Psoas muscle (tissue), 8 donors: ENCODE measurements around the gene CADM1. TPM values are rescaled to one million over a fixed set of nuclear protein-coding genes. Genes with fewer than 3 reads are reported as not detected.

ENCODE experiments used
- ATAC-seq, 4 donors: fragments of 200-7000 bp; cut with Tn5 transposase; one replicate each; pipeline ENCODE4 v1.9.1; 2020; ENCODE audit warnings: moderate library complexity in 3 of 4, mild to moderate bottlenecking in 2 of 4
- DNase-seq, 2 donors: peaks; one replicate each; pipeline ENCODE4 v3.0.0-alpha.2; 2020
- H3K27ac ChIP-seq: fragments of 200-600 bp; one replicate; pipeline ENCODE4 v1.8.0; 2022
- H3K27me3 ChIP-seq, 3 donors: fragments of 200-600 bp in 1 of 3; one replicate each; pipeline versions ENCODE4 v1.6.1 to v1.8.0; 2013 to 2022; ENCODE audit warnings: low read length in 2 of 3, mild to moderate bottlenecking in 2 of 3, moderate library complexity in 1 of 3; ENCODE audit not compliant: insufficient read depth in 3 of 3
- H3K36me3 ChIP-seq, 2 donors: fragments of 200-600 bp in 1 of 2; one replicate each; pipeline versions ENCODE4 v1.6.1 to v1.8.0; 2013 to 2022; ENCODE audit warnings: low read depth in 1 of 2, mild to moderate bottlenecking in 1 of 2, moderate library complexity in 1 of 2; ENCODE audit not compliant: insufficient read depth in 1 of 2
- H3K4me1 ChIP-seq: fragments of 200-600 bp; one replicate; pipeline ENCODE4 v1.8.0; 2022
- H3K4me3 ChIP-seq: fragments of 200-600 bp; one replicate; pipeline ENCODE4 v1.8.0; 2022; ENCODE audit warnings: mild to moderate bottlenecking
- H3K9me3 ChIP-seq: fragments of 200-600 bp; one replicate; pipeline ENCODE4 v1.8.0; 2022
- CTCF ChIP-seq: fragments of 200-600 bp; IDR thresholded peaks from one replicate; pipeline ENCODE4 v1.8.0; 2022; ENCODE audit warnings: antibody characterized with exemption
- WGBS, 3 donors: extraction: QIAGEN DNeasy Blood & Tissue Kit; methylation state at CpG; one replicate each; pipeline versions ENCODE4 v1.1.6 to v1.1.7; 2013; 5-methylcytosine and 5-hydroxymethylcytosine counted together
- intact Hi-C, 2 donors: fragments of 100-400 bp; cut with DNase I; formaldehyde crosslinking; loops; one replicate each; pipeline versions ENCODE4 v1.11.0 to v1.14.2; 2022
- polyA plus RNA-seq, 3 donors: library from polyadenylated mRNA; stranded (reverse); fragments of 200-250 nt; gene quantifications; one replicate each; pipeline ENCODE4 v1.2.3, GENCODE V29; 2013
- total RNA-seq, 4 donors: library from RNA; stranded (reverse); fragmentation: NEBNext Ultra II Directional in 2 of 4; extraction: Animal tissue kit (Norgen Biotek cat#: 25700) in 2 of 4; gene quantifications; one replicate each; pipeline versions ENCODE4 v1.2.1 to v1.2.4, GENCODE V29; 2021 to 2023
- donor health status: healthy with polysubstance abuse.
- donor health status: DM: no; HTN: no; CAD: no; lungs with moderate emphysema.
- donor health status: Bipolar disorder and iron deficiency.
- donor health status: healthy.
- donor health status: DM: yes; HTN: yes; CAD: no.
- donor health status: DM: no; HTN: no; CAD: no.
- donor health status: DM: no; HTN: no; CAD: no.
- donor health status: DM: yes; HTN: yes; CAD: no.

CADM1 gene
- total and polyA plus RNA-seq, 7 donors, result 3.1 to 12.4 (median 9.5) TPM

DNA sequence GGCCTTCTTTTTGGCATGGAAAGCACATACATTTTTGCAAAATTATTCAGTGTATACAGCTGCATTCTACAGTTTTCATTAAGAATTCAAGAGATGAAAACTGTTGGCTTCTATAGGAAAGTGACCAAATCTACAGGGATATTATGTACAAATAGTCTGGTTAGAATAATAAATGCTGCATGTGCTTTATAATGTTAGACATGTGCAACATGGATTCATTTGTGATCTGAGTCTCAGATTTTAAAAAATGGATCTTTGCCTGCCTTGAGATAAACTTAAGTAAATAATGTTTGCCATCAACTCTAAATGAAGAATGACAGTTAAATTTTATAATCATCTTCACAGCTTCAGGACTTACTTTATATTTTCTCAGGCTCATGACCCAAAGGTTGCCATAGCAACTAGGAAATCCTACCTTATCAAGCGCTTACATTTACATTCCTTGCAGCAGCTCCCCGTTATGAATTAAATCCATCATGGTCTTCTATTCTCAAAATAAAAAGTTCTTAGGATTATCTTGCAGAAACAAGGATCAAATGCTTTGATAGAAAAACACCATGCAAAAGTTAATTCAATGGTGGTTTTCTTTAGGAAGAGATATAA, 200.2 kb downstream of the CADM1 start:
- ATAC-seq, result no peak
- Histone ChIP-seq H3K9me3 (no peaks in the 10 kb centered on the region), H3K4me1 (peaks cover 5% of the 10 kb centered on the region), H3K27ac (no peak overlapping the region), H3K36me3 (no peaks in the 10 kb centered on the region), H3K4me3 (no peak overlapping the region), H3K27me3 (no peaks in the 10 kb centered on the region)
- intact Hi-C loops, result no loop called here
- no peak for TF ChIP-seq CTCF
- no peak for DNase-seq
- 68 to 78% (median 74%) methylated on average over 2 of the region's 2 CpGs for WGBS, 3 donors

DNA sequence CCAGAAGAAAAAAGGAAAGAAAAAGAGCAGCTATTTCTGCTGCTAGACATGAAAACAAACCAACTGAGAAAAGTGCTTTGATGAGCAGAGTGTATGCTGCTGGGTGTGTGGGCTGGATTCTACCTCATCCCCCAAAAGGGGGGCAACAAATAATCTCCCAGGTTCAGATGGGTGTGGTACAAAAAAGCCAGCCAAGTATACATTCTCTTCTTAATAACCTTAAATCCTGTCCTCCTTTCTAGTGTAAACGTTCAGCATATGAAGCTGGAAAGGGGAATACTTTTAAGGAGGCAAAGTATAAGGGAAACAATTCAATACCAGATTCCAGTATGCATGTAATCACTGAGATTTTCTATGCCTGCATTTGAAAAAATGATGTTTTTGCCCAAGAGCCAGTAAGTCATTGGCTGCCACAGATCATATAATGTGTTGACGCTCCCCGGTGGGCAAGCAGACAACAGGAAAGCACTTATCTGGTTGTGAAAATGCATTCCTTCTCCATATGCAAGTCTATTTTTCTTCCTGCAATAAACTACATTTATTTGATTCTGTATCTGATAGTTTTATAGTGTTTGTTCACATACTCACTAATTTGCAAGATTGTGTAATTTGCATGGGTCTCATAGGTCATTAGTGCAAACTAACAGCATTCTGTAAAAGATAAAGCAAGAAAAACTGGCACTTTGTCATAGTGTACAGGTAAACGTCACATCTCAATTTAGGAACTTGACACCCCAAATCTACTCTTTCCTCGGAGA, 201.1 kb downstream of the CADM1 start:
- Histone ChIP-seq H3K36me3 (no peaks in the 10 kb centered on the region), H3K27me3 (no peaks in the 10 kb centered on the region), H3K4me1 (peaks cover 8% of the 10 kb centered on the region), H3K27ac (no peak overlapping the region), H3K9me3 (no peaks in the 10 kb centered on the region), H3K4me3 (no peak overlapping the region)
- no peak for TF ChIP-seq CTCF
- ATAC-seq (no peak), DNase-seq (no peak)
- intact Hi-C loops, result no loop called here
- WGBS, 3 donors, result 72 to 76% (median 72%) methylated on average over 5 of the region's 5 CpGs

DNA sequence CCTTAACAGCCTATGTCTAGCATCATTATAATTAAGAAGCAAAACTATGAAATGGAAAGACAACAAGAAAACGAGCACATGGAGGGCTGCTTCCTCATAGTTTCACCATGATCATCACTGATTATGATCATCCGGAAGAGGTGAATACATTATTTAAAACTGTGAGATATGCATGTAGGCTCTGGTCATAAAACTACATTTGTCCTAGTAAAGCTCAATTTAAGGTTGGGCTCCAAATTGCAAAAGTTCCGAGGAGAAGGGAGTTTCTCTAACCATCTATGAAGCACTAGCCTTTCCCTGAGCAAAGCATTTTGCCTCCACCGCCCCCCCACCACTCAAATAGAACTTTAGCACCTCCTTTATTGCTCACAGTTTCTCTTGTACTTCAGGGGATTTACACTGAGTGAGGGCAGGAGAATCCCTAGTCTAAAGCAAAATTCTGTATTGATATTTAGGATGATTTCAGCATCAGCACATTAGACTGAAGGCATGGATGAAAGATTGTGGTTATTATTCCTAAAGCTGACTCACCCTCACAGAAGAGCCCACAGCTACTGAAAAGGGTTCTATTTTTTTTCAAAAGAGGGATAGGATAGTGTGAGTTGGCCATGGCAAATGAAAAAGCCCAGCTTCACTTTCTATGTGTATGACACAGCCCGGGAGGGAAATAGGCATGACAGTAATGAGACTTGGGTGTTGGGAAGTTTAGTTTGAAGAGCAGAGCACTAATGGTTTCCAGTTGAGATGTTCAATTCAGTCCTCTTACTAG, 203.4 kb downstream of the CADM1 start:
- DNase-seq (no peak), ATAC-seq (no peak)
- intact Hi-C loops, result no loop called here
- whole genome bisulfite sequencing, 3 donors, result 89 to 92% (median 89%) methylated on average over 5 of the region's 5 CpGs
- no peak overlapping the region for H3K27ac ChIP-seq
- H3K36me3 ChIP-seq, result no peaks in the 10 kb centered on the region
- H3K4me3 ChIP-seq, result no peak overlapping the region
- no peaks in the 10 kb centered on the region for H3K9me3 ChIP-seq
- H3K27me3 ChIP-seq, result no peaks in the 10 kb centered on the region
- H3K4me1 ChIP-seq, result peaks cover 8% of the 10 kb centered on the region
- no peak for TF ChIP-seq CTCF

DNA sequence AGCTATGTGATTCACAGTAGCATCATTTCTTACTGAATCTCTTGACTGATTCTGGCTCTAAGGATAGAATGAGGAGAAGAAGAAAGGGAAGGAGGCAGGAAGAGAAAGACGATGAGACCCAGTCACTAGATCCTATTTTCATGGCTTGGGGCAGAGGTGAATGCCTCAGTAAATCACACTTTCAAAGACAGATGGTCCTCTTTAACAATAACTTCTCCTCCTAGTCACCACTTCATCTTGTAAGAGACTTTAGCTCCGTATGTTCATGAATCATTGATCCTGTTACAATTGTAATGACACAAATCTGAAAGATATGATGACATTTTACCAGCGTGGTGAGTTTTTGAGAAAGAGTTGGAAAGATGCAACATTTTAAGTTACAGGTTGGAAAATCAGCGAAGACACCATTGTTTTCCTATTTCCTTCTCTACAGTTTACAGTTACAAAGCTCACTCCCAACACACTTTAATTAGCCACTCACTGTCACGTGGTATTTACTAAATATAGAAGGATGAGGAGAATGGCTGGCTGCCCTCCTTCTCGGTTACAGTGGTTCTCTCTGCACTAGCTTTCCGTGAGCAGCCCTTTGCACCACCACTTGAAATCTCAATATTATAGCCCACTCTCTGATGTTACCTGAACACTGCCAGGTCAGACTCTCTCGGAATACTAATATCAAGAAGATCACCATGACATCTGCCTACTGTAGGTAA, 205.8 kb downstream of the CADM1 start:
- Histone ChIP-seq H3K36me3 (no peaks in the 10 kb centered on the region), H3K27me3 (no peaks in the 10 kb centered on the region), H3K4me3 (peak overlapping the region; percentile 49), H3K9me3 (no peaks in the 10 kb centered on the region), H3K4me1 (peaks cover 8% of the 10 kb centered on the region), H3K27ac (peak overlapping the region; percentile 71)
- TF ChIP-seq CTCF, result no peak
- DNase-seq, result no peak
- WGBS, 3 donors, result 29 to 47% (median 30%) methylated on average over 8 of the region's 8 CpGs
- peak; percentile 95 to 100 (median 98) for ATAC-seq
- intact Hi-C loops, result no loop called here
